GM13977 (cell line): Measurements from ENCODE around the gene NEMF.
"Not testable (repeated sequence)": the region's sequence is repeated elsewhere in the genome, so short reads cannot be mapped to it uniquely, and the experiment has no call there.

Experiments used
- DNase-seq: peaks from one replicate; pipeline ENCODE4 v3.0.0; 2012; ENCODE audit warnings: low spot score
- CTCF ChIP-seq: IDR thresholded peaks from 2 replicates; pipeline ENCODE4 v1.5.1; 2012; ENCODE audit warnings: mild to moderate bottlenecking, control low read depth; ENCODE audit not compliant: insufficient read depth; ENCODE audit errors: extremely low read depth, missing control alignments
- in situ Hi-C: fragments of 300-500 bp; cut with MboI; formaldehyde crosslinking; loops from one replicate; pipeline ENCODE4 v1.12.0; 2022; ENCODE audit warnings: low sequenced_read_pairs, low pct_unique_long_range_greater_than_20kb, mixed read lengths, inconsistent platforms; ENCODE audit not compliant: unreplicated experiment

NEMF gene

GRCh38 chr14:49778421-49778820 is 74.2 kb downstream of the NEMF start:
- DNase-seq = no peak
- TF ChIP-seq CTCF = no peak
- in situ Hi-C loops = no loop called here

- in situ Hi-C loops = no loop called here
- no peak for TF ChIP-seq CTCF
- DNase-seq = no peak
Observed at GRCh38 chr14:49774106-49774505, 78.5 kb downstream of the NEMF start.

GRCh38 chr14:49771691-49772090 is 80.9 kb downstream of the NEMF start:
- DNase-seq, in situ Hi-C loops: not testable (repeated sequence)

- in situ Hi-C loops = no loop called here
- no peak for DNase-seq
- TF ChIP-seq CTCF = no peak
Observed at GRCh38 chr14:49770212-49770817, 82.3 kb downstream of the NEMF start.

- in situ Hi-C loops = no loop called here
- no peak for TF ChIP-seq CTCF
- no peak for DNase-seq
Observed at GRCh38 chr14:49769581-49770211, 82.9 kb downstream of the NEMF start.

- no peak for TF ChIP-seq CTCF
- in situ Hi-C loops = no loop called here
- DNase-seq = no peak
Observed at GRCh38 chr14:49769171-49769570, 83.4 kb downstream of the NEMF start.

- no peak for TF ChIP-seq CTCF
- in situ Hi-C loops = no loop called here
- DNase-seq = peak; percentile 73
Observed at GRCh38 chr14:49768301-49769121, 84.1 kb downstream of the NEMF start.
